Loucy (cell line): ENCODE results near the gene CMC2.

Experiments used
- H2AFZ ChIP-seq: fragments of 200-600 bp; sonication (generic); 2 replicates; pipeline ENCODE4 v1.6.0; 2016; ENCODE audit warnings: antibody characterized with exemption, mild to moderate bottlenecking, low read length, moderate library complexity
- H3F3A ChIP-seq: fragments of 200-600 bp; 2 replicates; pipeline ENCODE4 v1.6.0; 2016; ENCODE audit warnings: antibody characterized with exemption, low read depth, mild to moderate bottlenecking
- H3K27me3 ChIP-seq: fragments of 200-600 bp; sonication (generic); 2 replicates; pipeline ENCODE4 v1.6.1; 2014; ENCODE audit warnings: low read length, mild to moderate bottlenecking; ENCODE audit not compliant: insufficient read depth, poor library complexity, severe bottlenecking
- H3K36me3 ChIP-seq: fragments of 200-600 bp; sonication (generic); 2 replicates; pipeline ENCODE4 v1.6.1; 2016; ENCODE audit warnings: low read length; ENCODE audit not compliant: insufficient read depth
- H3K4me1 ChIP-seq: fragments of 200-600 bp; sonication (generic); 2 replicates; pipeline ENCODE4 v1.5.1; 2014; ENCODE audit warnings: low read length, mild to moderate bottlenecking; ENCODE audit not compliant: insufficient read depth, poor library complexity, severe bottlenecking
- H3K4me2 ChIP-seq: fragments of 200-600 bp; sonication (generic); 2 replicates; pipeline ENCODE4 v1.6.0; 2014; ENCODE audit warnings: antibody characterized with exemption, low read length, low read depth, mild to moderate bottlenecking; ENCODE audit not compliant: poor library complexity, severe bottlenecking
- H3K4me3 ChIP-seq: fragments of 200-600 bp; sonication (generic); 2 replicates; pipeline ENCODE4 v1.5.1; 2014; ENCODE audit warnings: low read length, mild to moderate bottlenecking, mixed read lengths; ENCODE audit not compliant: poor library complexity, severe bottlenecking
- H3K79me2 ChIP-seq: fragments of 200-600 bp; sonication (generic); 2 replicates; pipeline ENCODE4 v1.6.1; 2014; ENCODE audit warnings: low read length; ENCODE audit not compliant: insufficient read depth
- H3K9ac ChIP-seq: fragments of 200-600 bp; sonication (generic); 2 replicates; pipeline ENCODE4 v1.6.0; 2014; ENCODE audit warnings: mild to moderate bottlenecking, low read depth, low read length, moderate library complexity; ENCODE audit not compliant: poor library complexity, severe bottlenecking
- H3K9me2 ChIP-seq: fragments of 200-600 bp; sonication (generic); replicated peaks from 2 replicates; pipeline ENCODE4 v1.6.1; 2016; ENCODE audit warnings: low read depth, low read length, mixed read lengths
- H3K9me3 ChIP-seq: fragments of 200-600 bp; sonication (generic); 2 replicates; pipeline ENCODE4 v1.6.1; 2014; ENCODE audit warnings: mild to moderate bottlenecking, antibody characterized with exemption, low read length, low read depth; ENCODE audit not compliant: insufficient read depth
- H4K20me1 ChIP-seq: fragments of 200-600 bp; sonication (generic); 2 replicates; pipeline ENCODE4 v1.6.0; 2014; ENCODE audit warnings: antibody characterized with exemption, low read length, mild to moderate bottlenecking; ENCODE audit not compliant: insufficient read depth, poor library complexity, severe bottlenecking
- EZH2phosphoT487 ChIP-seq: fragments of 200-600 bp; IDR thresholded peaks from 2 replicates; pipeline ENCODE4 v1.6.1; 2018; ENCODE audit warnings: antibody characterized with exemption, mild to moderate bottlenecking, moderate library complexity, borderline replicate concordance
- TF ChIP-seq, protein P1 (sequence below): fragments of 200-600 bp; sonication (generic); conservative IDR thresholded peaks from 2 replicates; pipeline ENCODE4 v1.5.1; 2014; ENCODE audit warnings: mild to moderate bottlenecking, antibody characterized with exemption, low read length

The CMC2 gene

DNA sequence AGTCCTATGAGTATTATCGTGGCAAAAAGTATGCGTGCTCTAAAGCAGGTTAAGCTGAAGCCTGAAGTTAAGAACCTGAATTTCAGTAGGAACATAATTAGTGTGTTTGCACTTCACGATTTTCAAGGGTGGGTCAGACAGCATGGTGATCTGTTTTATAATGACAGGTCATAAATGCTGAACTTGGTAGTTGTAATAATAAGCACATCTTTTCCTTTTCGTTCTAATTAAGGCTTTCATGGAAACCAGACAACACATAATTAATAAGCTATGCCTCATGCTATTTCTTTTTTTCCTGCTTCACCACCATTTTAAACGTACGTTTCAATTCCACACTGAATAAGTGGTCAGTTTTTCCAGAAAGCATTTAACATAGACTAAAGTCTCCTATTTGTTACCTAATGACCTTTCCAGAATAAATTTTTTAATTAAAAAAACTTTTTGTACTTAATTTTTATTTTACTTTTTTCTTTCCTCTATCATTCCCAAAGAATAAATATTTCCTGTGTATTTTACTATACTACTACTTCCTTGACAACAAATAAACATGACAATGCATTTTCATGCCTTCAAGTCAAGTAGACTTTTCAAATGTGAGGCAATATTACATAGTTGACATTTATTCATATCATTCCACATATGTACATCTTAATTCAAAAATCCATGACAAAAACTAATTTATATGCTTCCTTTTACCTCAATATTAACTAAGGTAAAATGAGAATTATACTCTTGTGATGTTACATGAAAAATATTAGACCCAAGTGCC lies 22.4 kb downstream of the CMC2 start:
- Histone ChIP-seq H4K20me1 (peaks cover 6% of the 10 kb centered on the region), H3K36me3 (peaks cover 13% of the 10 kb centered on the region), H2AFZ (no peak overlapping the region), H3K4me3 (no peak overlapping the region), H3K79me2 (peaks cover 59% of the 10 kb centered on the region), H3K9ac (no peak overlapping the region), H3F3A (no peaks in the 10 kb centered on the region), H3K27me3 (no peaks in the 10 kb centered on the region), H3K4me2 (no peak overlapping the region), H3K9me2 (no peaks in the 10 kb centered on the region), H3K9me3 (no peaks in the 10 kb centered on the region), H3K4me1 (peaks cover 10% of the 10 kb centered on the region)
- no peak for TF ChIP-seq EZH2phosphoT487
- TF ChIP-seq, protein P1, sequence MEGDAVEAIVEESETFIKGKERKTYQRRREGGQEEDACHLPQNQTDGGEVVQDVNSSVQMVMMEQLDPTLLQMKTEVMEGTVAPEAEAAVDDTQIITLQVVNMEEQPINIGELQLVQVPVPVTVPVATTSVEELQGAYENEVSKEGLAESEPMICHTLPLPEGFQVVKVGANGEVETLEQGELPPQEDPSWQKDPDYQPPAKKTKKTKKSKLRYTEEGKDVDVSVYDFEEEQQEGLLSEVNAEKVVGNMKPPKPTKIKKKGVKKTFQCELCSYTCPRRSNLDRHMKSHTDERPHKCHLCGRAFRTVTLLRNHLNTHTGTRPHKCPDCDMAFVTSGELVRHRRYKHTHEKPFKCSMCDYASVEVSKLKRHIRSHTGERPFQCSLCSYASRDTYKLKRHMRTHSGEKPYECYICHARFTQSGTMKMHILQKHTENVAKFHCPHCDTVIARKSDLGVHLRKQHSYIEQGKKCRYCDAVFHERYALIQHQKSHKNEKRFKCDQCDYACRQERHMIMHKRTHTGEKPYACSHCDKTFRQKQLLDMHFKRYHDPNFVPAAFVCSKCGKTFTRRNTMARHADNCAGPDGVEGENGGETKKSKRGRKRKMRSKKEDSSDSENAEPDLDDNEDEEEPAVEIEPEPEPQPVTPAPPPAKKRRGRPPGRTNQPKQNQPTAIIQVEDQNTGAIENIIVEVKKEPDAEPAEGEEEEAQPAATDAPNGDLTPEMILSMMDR = no peak

DNA sequence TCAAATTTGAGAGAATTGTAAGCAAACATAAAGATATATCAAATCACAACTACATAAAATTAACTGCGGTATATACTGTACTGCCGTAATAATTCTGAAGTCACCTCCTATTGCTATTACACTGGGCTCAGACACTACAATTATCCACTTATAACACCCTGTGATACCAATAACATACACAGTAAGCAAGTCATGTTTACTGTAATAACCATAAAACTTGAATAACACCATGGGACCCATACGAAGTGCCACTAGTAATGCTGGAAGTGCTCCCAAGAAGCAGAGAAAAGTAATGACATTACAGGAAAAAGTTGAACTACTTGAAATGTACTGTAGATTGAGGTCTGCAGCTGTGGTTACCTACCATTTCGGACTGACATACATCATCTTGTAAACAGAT lies 24.0 kb downstream of the CMC2 start:
- Histone ChIP-seq H3K9ac (no peak overlapping the region), H3K36me3 (peaks cover 24% of the 10 kb centered on the region), H3K4me1 (peaks cover 10% of the 10 kb centered on the region), H2AFZ (no peak overlapping the region), H3K4me3 (no peak overlapping the region), H3K9me2 (no peaks in the 10 kb centered on the region), H4K20me1 (peaks cover 6% of the 10 kb centered on the region), H3K79me2 (peaks cover 52% of the 10 kb centered on the region), H3K9me3 (no peaks in the 10 kb centered on the region), H3K4me2 (no peak overlapping the region), H3K27me3 (no peaks in the 10 kb centered on the region), H3F3A (no peaks in the 10 kb centered on the region)
- TF ChIP-seq EZH2phosphoT487 = no peak
- TF ChIP-seq, protein P1 = no peak

DNA sequence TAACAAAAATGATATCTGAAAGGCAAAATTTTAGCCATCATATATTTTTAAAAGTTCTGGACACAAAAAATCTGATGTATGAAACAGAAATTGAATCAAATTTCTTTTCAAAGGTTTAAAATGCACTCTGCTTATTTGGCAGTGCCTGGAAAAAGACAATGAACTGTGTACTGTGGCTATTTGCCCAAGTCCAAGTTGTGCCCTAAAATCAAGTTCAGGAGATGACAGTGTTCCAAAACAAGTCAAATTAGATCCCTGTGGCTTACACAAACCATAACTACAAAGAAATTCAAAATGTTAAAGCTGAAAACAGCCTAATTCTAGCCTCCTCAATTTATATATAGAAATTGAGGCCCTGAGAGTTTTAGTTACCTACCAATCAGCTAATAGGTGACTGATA lies 25.6 kb downstream of the CMC2 start:
- Histone ChIP-seq H4K20me1 (peaks cover 8% of the 10 kb centered on the region), H3K27me3 (no peaks in the 10 kb centered on the region), H3K79me2 (peaks cover 39% of the 10 kb centered on the region), H2AFZ (no peak overlapping the region), H3K9ac (no peak overlapping the region), H3F3A (no peaks in the 10 kb centered on the region), H3K9me2 (no peaks in the 10 kb centered on the region), H3K36me3 (peaks cover 32% of the 10 kb centered on the region), H3K4me1 (peaks cover 9% of the 10 kb centered on the region), H3K4me2 (no peak overlapping the region), H3K9me3 (no peaks in the 10 kb centered on the region), H3K4me3 (no peak overlapping the region)
- no peak for TF ChIP-seq EZH2phosphoT487
- TF ChIP-seq, protein P1 = no peak
